Activated CD8-positive, alpha-beta T cell treated with anti-CD3 and anti-CD28 coated beads for 36 hours (primary cell): ENCODE measurements around the gene GALNS. TPM values are rescaled to one million over a fixed set of nuclear protein-coding genes. Genes with fewer than 3 reads are reported as not detected.
A peak's percentile ranks its signal among the peaks of the same experiment; 100 is the strongest.

Source experiments
- ATAC-seq: fragments of 200-7000 bp; cut with Tn5 transposase; one replicate; pipeline ENCODE4 v1.10.0; 2021; ENCODE audit warnings: mild to moderate bottlenecking, moderate library complexity
- CTCF ChIA-PET: fragments of 350-600 bp; sonication (Branson Sonifier 250); formaldehyde crosslinking; loops from one replicate; lab custom pipeline; 2021; ENCODE audit warnings: antibody characterized with exemption; lab: Charles Lee
- POLR2A ChIA-PET: fragments of 350-600 bp; sonication (Branson Sonifier 250); formaldehyde crosslinking; loops from one replicate; lab custom pipeline; 2021; ENCODE audit warnings: antibody characterized with exemption; lab: Charles Lee
- DNase-seq: peaks from one replicate; pipeline ENCODE4 v3.0.0-alpha.2; 2020
- H3K27ac Mint-ChIP-seq: one replicate; pipeline ENCODE4 v1.8.0; 2021; ENCODE audit warnings: mild to moderate bottlenecking, mixed read lengths
- H3K27me3 Mint-ChIP-seq: one replicate; pipeline ENCODE4 v1.8.0; 2021; ENCODE audit warnings: mixed read lengths
- H3K36me3 Mint-ChIP-seq: one replicate; pipeline ENCODE4 v1.8.0; 2021; ENCODE audit warnings: low read depth, mixed read lengths
- H3K4me1 Mint-ChIP-seq: one replicate; pipeline ENCODE4 v1.8.0; 2021; ENCODE audit warnings: low read depth, mixed read lengths
- H3K4me3 Mint-ChIP-seq: one replicate; pipeline ENCODE4 v1.8.0; 2021; ENCODE audit warnings: mild to moderate bottlenecking, moderate library complexity, mixed read lengths
- H3K9me3 Mint-ChIP-seq: one replicate; pipeline ENCODE4 v1.8.0; 2021; ENCODE audit warnings: mixed read lengths
- CTCF ChIP-seq: fragments of 200-600 bp; IDR thresholded peaks from one replicate; pipeline ENCODE4 v1.8.0; 2022; ENCODE audit warnings: antibody characterized with exemption, mild to moderate bottlenecking
- intact Hi-C: fragments of 100-400 bp; cut with micrococcal nuclease; formaldehyde crosslinking; loops from one replicate; pipeline ENCODE4 v1.10.0; 2022
- total RNA-seq, 2 experiments: library from RNA; stranded (reverse); gene quantifications; one replicate each; pipeline ENCODE4 v1.2.3, GENCODE V29; 2021

GALNS gene
- 10 to 100 TPM; 24.5 to 25.4 TPM for total RNA-seq

- no peak for TF ChIP-seq CTCF
- DNase-seq (peak; percentile 100), ATAC-seq (peak; percentile 92)
- peaks cover 31% of the 10 kb centered on the region for H3K4me1 Mint-ChIP-seq
- intact Hi-C loops: no loop called here
- peak within 1 kb of the TSS; percentile 92 for H3K4me3 Mint-ChIP-seq
- no peaks in the 10 kb centered on the region for H3K27me3 Mint-ChIP-seq
- H3K36me3 Mint-ChIP-seq: peaks cover 13% of the 10 kb centered on the region
- CTCF ChIA-PET: interaction anchor here (0.9 to 2.8 kb wide), 19 partner anchors 11 to 356 kb away, joined by 3 to 66 read pairs (median 4); partner anchors contain the start of gene APRT
- POLR2A ChIA-PET: interaction anchor here (0.7 to 2.2 kb wide), 11 partner anchors 8 to 330 kb away, joined by 3 to 10 read pairs (median 3); partner anchors contain the start of gene CDT1
- peak within 1 kb of the TSS; percentile 87 for H3K27ac Mint-ChIP-seq
- no peaks in the 10 kb centered on the region for H3K9me3 Mint-ChIP-seq
Observed at GRCh38 chr16:88856828-88857727, at the start of gene GALNS, which contains the start of gene TRAPPC2L. Gene GALNS, minus strand, starts transcription at chr16:88856947. Its CDS starts 70 bp downstream, at chr16:88856877. Gene TRAPPC2L, plus strand, starts transcription at chr16:88857127. Its CDS starts 24 bp downstream, at chr16:88857151.

GRCh38 chr16:88906020-88906419, 49.3 kb upstream of the GALNS start:
- Mint-ChIP-seq H3K27ac (no peak overlapping the region), H3K27me3 (no peaks in the 10 kb centered on the region), H3K4me1 (no peaks in the 10 kb centered on the region), H3K4me3 (no peak overlapping the region), H3K9me3 (no peaks in the 10 kb centered on the region), H3K36me3 (no peaks in the 10 kb centered on the region)
- POLR2A ChIA-PET: no interaction called here
- CTCF ChIA-PET: no interaction called here
- intact Hi-C loops: loop anchor here (10.0 kb wide), 1 partner anchor 61 kb away; no protein-coding TSS in a partner anchor
- no peak for DNase-seq
- no peak for ATAC-seq
- no peak for TF ChIP-seq CTCF

GRCh38 chr16:88905563-88905962, 48.8 kb upstream of the GALNS start:
- intact Hi-C loops: loop anchor here (10.0 kb wide), 1 partner anchor 61 kb away; no protein-coding TSS in a partner anchor
- Mint-ChIP-seq H3K36me3 (no peaks in the 10 kb centered on the region), H3K27me3 (no peaks in the 10 kb centered on the region), H3K27ac (no peak overlapping the region), H3K9me3 (no peaks in the 10 kb centered on the region), H3K4me3 (no peak overlapping the region), H3K4me1 (no peaks in the 10 kb centered on the region)
- CTCF ChIA-PET: no interaction called here
- ATAC-seq (peak; percentile 72), DNase-seq (peak; percentile 48)
- no peak for TF ChIP-seq CTCF
- POLR2A ChIA-PET: no interaction called here

GRCh38 chr16:88904676-88905365, 48.1 kb upstream of the GALNS start:
- intact Hi-C loops: loop anchor here (10.0 kb wide), 1 partner anchor 60 kb away; no protein-coding TSS in a partner anchor
- no peaks in the 10 kb centered on the region for H3K27me3 Mint-ChIP-seq
- DNase-seq (no peak), ATAC-seq (no peak)
- no peak overlapping the region for H3K4me3 Mint-ChIP-seq
- H3K4me1 Mint-ChIP-seq: no peaks in the 10 kb centered on the region
- no peak for TF ChIP-seq CTCF
- H3K9me3 Mint-ChIP-seq: no peaks in the 10 kb centered on the region
- ChIA-PET POLR2A (no interaction called here), CTCF (no interaction called here)
- H3K36me3 Mint-ChIP-seq: no peaks in the 10 kb centered on the region
- H3K27ac Mint-ChIP-seq: no peak overlapping the region
